Heart left ventricle (tissue), 16 donors: ENCODE measurements around the gene TMEM208. TPM values are rescaled to one million over a fixed set of nuclear protein-coding genes. Genes with fewer than 3 reads are reported as not detected.

Experiments used
- ATAC-seq, 4 donors: fragments of 200-7000 bp; cut with Tn5 transposase; one replicate each; pipeline ENCODE4 v1.9.1; 2020 to 2022; ENCODE audit warnings: moderate library complexity in 4 of 4, mild to moderate bottlenecking in 3 of 4, moderate number of reproducible peaks in 1 of 4
- DNase-seq, 5 donors: peaks; one replicate each; pipeline ENCODE4 v3.0.0-alpha.2; 2020
- H3K27ac ChIP-seq, 12 donors: fragments of 200-600 bp; sonication (generic) in 4 of 12; one replicate each; pipeline versions ENCODE4 v1.5.0 to v1.8.0; 2016 to 2022; ENCODE audit warnings: mild to moderate bottlenecking in 2 of 12
- H3K27me3 ChIP-seq, 9 donors: fragments of 200-600 bp; sonication (generic) in 2 of 9; one replicate each; pipeline versions ENCODE4 v1.5.1 to v1.8.0; 2016 to 2022; ENCODE audit warnings: mild to moderate bottlenecking in 3 of 9
- H3K36me3 ChIP-seq, 9 donors: fragments of 200-600 bp; sonication (generic) in 2 of 9; one replicate each; pipeline versions ENCODE4 v1.5.0 to v1.8.0; 2018 to 2022; ENCODE audit warnings: mild to moderate bottlenecking in 2 of 9
- H3K4me1 ChIP-seq, 12 donors: fragments of 200-600 bp; sonication (generic) in 4 of 12; one replicate each; pipeline versions ENCODE4 v1.5.0 to v1.8.0; 2016 to 2022; ENCODE audit warnings: mild to moderate bottlenecking in 3 of 12
- H3K4me3 ChIP-seq, 12 donors: fragments of 200-600 bp; sonication (generic) in 4 of 12; one replicate each; pipeline versions ENCODE4 v1.5.0 to v1.8.0; 2017 to 2022; ENCODE audit warnings: mild to moderate bottlenecking in 9 of 12, moderate library complexity in 4 of 12
- H3K9me3 ChIP-seq, 12 donors: fragments of 200-600 bp; sonication (generic) in 4 of 12; one replicate each; pipeline versions ENCODE4 v1.5.0 to v1.8.0; 2016 to 2022; ENCODE audit warnings: mild to moderate bottlenecking in 1 of 12
- POLR2A ChIP-seq, 2 donors: fragments of 450-650 bp; IDR thresholded peaks; one replicate each; pipeline ENCODE4 v1.6.1; 2017; ENCODE audit warnings: antibody characterized with exemption in 2 of 2, mild to moderate bottlenecking in 2 of 2, moderate library complexity in 2 of 2
- WGBS, 4 donors: extraction: QIAGEN DNeasy Blood & Tissue Kit in 2 of 4; methylation state at CpG; one replicate each; pipeline versions ENCODE4 v1.1.5 to v1.1.7; 2013 to 2018; 5-methylcytosine and 5-hydroxymethylcytosine counted together
- intact Hi-C, 10 donors: fragments of 100-400 bp; cut with DNase I; formaldehyde crosslinking; loops; one replicate each; pipeline versions ENCODE4 v1.11.1 to v1.14.2; 2022
- polyA plus RNA-seq, 2 donors: library from polyadenylated mRNA; stranded (reverse); fragments of 200-250 nt; gene quantifications; one replicate each; pipeline ENCODE4 v1.2.3, GENCODE V29; 2013
- total RNA-seq, 9 donors: library from RNA; depleted of rRNA in 2 of 9; stranded (reverse); fragments of >200 nt in 2 of 9; fragmentation: NEBNext Ultra II Directional in 3 of 9; extraction: Animal tissue kit (Norgen Biotek cat#: 25700) in 3 of 9; gene quantifications; one replicate each; pipeline versions ENCODE4 v1.1.0 to v1.2.4, GENCODE V29; 2016 to 2023
- TF ChIP-seq, protein P1 (sequence below), 12 donors: fragments of 200-600 bp; sonication (generic) in 4 of 12; IDR thresholded peaks; one replicate each; pipeline versions ENCODE4 v1.5.0 to v1.8.0; 2018 to 2022; ENCODE audit warnings: antibody characterized with exemption in 12 of 12, mild to moderate bottlenecking in 5 of 12
- donor health status: ischemic (EF 13 %, LVEDD 7.1; RV severe dilation, severe dysfunction).
- donor health status: healthy with polysubstance abuse.
- donor health status: DM: no; HTN: yes; CAD: no.
- donor health status: DM: no; HTN: no; CAD: no.
- donor health status: ischemic (EF 25% LVEDD 6.9; RV normal size, moderate dysfunction).
- donor health status: ischemic (EF 25% LVEDD 5.7; RV mildly dilated, moderate dysfunction).
- donor health status: healthy.
- donor health status: DM: yes; HTN: yes; CAD: no.
- donor health status: ischemic (EF 35%, LVEDD 5.7; RV mildly dilated, moderate dysfunction).
- donor health status: nonischemic (EF 11% LVEDD 7.7; RV severe dilation, severe dysfunction).
- donor health status: DM: yes; HTN: yes; CAD: no.
- donor health status: PGD.
- donor health status: ischemic (EF 29% LVEDD 5.4; RV normal size, mild dysfunction).
- donor health status: nonischemic (EF 23%, LVEDD 6.1; RV moderate dilation, normal function).

The TMEM208 gene
- total and polyA plus RNA-seq, 11 donors, result 6.2 to 79.7 (median 16.9) TPM

- TF ChIP-seq, protein P1, sequence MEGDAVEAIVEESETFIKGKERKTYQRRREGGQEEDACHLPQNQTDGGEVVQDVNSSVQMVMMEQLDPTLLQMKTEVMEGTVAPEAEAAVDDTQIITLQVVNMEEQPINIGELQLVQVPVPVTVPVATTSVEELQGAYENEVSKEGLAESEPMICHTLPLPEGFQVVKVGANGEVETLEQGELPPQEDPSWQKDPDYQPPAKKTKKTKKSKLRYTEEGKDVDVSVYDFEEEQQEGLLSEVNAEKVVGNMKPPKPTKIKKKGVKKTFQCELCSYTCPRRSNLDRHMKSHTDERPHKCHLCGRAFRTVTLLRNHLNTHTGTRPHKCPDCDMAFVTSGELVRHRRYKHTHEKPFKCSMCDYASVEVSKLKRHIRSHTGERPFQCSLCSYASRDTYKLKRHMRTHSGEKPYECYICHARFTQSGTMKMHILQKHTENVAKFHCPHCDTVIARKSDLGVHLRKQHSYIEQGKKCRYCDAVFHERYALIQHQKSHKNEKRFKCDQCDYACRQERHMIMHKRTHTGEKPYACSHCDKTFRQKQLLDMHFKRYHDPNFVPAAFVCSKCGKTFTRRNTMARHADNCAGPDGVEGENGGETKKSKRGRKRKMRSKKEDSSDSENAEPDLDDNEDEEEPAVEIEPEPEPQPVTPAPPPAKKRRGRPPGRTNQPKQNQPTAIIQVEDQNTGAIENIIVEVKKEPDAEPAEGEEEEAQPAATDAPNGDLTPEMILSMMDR (IDR thresholded peaks at IDR 0.05), result no peak
- TF ChIP-seq POLR2A (IDR thresholded peaks at IDR 0.05), result no peak
- no peaks in the 10 kb centered on the region for H3K27me3 ChIP-seq
- ATAC-seq, result peak in 1 of 4 donors; percentile 7
- WGBS, 4 donors, result 71 to 84% (median 74%) methylated on average over 5 of the region's 5 CpGs
- no peak for DNase-seq
- H3K4me1 ChIP-seq, result peaks cover 8 to 47% (median 31%) of the 10 kb centered on the region in 12 donors
- H3K27ac ChIP-seq, result no peak overlapping the region
- peaks cover 0 to 5% (median 0%) of the 10 kb centered on the region in 9 donors for H3K36me3 ChIP-seq
- no peak overlapping the region for H3K4me3 ChIP-seq
- intact Hi-C loops, result no loop called here
- H3K9me3 ChIP-seq, result no peaks in the 10 kb centered on the region
Observed at GRCh38 chr16:67215706-67216105, 11.2 kb upstream of the TMEM208 start.

- intact Hi-C loops, result no loop called here
- H3K4me1 ChIP-seq, result peaks cover 8 to 47% (median 31%) of the 10 kb centered on the region in 12 donors
- WGBS, 4 donors, result 33 to 38% (median 35%) methylated on average over 18 of the region's 18 CpGs
- peak overlapping the region in 1 of 12 donors; percentile 0 for H3K4me3 ChIP-seq
- peaks cover 0 to 5% (median 0%) of the 10 kb centered on the region in 9 donors for H3K36me3 ChIP-seq
- no peaks in the 10 kb centered on the region for H3K9me3 ChIP-seq
- peak in 1 of 2 donors; percentile 16 for TF ChIP-seq POLR2A (IDR thresholded peaks at IDR 0.05)
- TF ChIP-seq, protein P1 (IDR thresholded peaks at IDR 0.05), result no peak
- H3K27me3 ChIP-seq, result no peaks in the 10 kb centered on the region
- peak; percentile 82 to 93 (median 90) for ATAC-seq
- H3K27ac ChIP-seq, result peak overlapping the region; percentile 21 to 85 (median 70)
- peak in 4 of 5 donors; percentile 77 to 84 (median 80) for DNase-seq
Observed at GRCh38 chr16:67216612-67217490, 10.1 kb upstream of the TMEM208 start.

DNA sequence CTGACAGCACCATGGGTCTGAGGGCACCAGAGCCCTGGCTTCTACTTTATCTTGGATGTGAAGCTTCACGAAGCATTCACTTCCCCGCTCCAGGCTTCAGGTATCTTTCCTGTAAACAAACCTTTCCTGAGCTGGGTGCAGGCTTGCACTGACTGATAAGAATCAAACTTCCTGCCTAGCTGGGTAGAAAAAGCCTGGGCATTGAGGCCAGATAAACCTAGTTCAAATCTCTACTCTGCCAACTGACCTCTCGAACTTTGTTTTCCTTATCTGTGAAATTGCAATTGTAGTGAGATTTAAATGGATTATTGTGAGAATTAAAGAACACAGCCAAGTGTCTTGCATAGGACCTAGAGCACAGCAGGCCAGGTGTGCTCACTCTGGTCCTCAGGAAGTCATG lies 2.9 kb upstream of the TMEM208 start:
- DNase-seq, result no peak
- Histone ChIP-seq H3K27me3 (no peaks in the 10 kb centered on the region), H3K4me1 (peaks cover 2 to 32% (median 17%) of the 10 kb centered on the region in 12 donors), H3K4me3 (no peak overlapping the region), H3K9me3 (no peaks in the 10 kb centered on the region), H3K27ac (peak overlapping the region in 1 of 12 donors; percentile 49), H3K36me3 (peaks cover 0 to 23% (median 10%) of the 10 kb centered on the region in 9 donors)
- WGBS, 4 donors, result 49 to 67% (median 62%) methylated on average over 3 of the region's 3 CpGs
- no peak for ATAC-seq
- TF ChIP-seq POLR2A (IDR thresholded peaks at IDR 0.05), result no peak
- TF ChIP-seq, protein P1 (IDR thresholded peaks at IDR 0.05), result no peak
- intact Hi-C loops, result no loop called here

GRCh38 chr16:67226295-67226803 lies 581 bp upstream of the TMEM208 start:
- Histone ChIP-seq H3K36me3 (peaks cover 0 to 41% (median 34%) of the 10 kb centered on the region in 9 donors), H3K9me3 (no peaks in the 10 kb centered on the region), H3K4me3 (peak overlapping the region; percentile 45 to 97 (median 84)), H3K4me1 (peaks cover 2 to 32% (median 17%) of the 10 kb centered on the region in 12 donors), H3K27ac (peak overlapping the region; percentile 66 to 94 (median 90)), H3K27me3 (no peaks in the 10 kb centered on the region)
- no peak for ATAC-seq
- peak in 1 of 5 donors; percentile 52 for DNase-seq
- TF ChIP-seq, protein P1 (IDR thresholded peaks at IDR 0.05), result no peak
- no peak for TF ChIP-seq POLR2A (IDR thresholded peaks at IDR 0.05)
- intact Hi-C loops, result loop anchor here in 5 of 10 donors (2.0 to 5.0 kb wide), 3 partner anchors 20 to 44 kb away; partner anchors contain the start of genes E2F4 (in 4 of the 5), EXOC3L1 (in 4 of the 5), FHOD1 (in 1 of the 5) and MATCAP1 (in 1 of the 5)
- WGBS, 4 donors, result 8 to 9% (median 9%) methylated on average over 12 of the region's 12 CpGs
